SK-N-DZ (cell line): ENCODE results near the gene MAMDC2.
"Not testable (repeated sequence)": the region's sequence is repeated elsewhere in the genome, so short reads cannot be mapped to it uniquely, and the experiment has no call there.

Experiments used
- DNase-seq: peaks from one replicate; pipeline ENCODE4 v3.0.0-alpha.2; 2015; ENCODE audit warnings: low spot score

MAMDC2 gene

GRCh38 chr9:70192707-70193106, 149.1 kb downstream of the MAMDC2 start:
- DNase-seq: no peak

GRCh38 chr9:70195456-70195855, 151.8 kb downstream of the MAMDC2 start:
- no peak for DNase-seq

- DNase-seq: no peak
Measured at GRCh38 chr9:70197216-70198044, 153.8 kb downstream of the MAMDC2 start.

GRCh38 chr9:70204743-70205142, 161.1 kb downstream of the MAMDC2 start:
- not testable (repeated sequence) for DNase-seq

GRCh38 chr9:70205366-70206020, 161.8 kb downstream of the MAMDC2 start:
- no peak for DNase-seq

GRCh38 chr9:70217029-70217428, 173.4 kb downstream of the MAMDC2 start:
- no peak for DNase-seq

- no peak for DNase-seq
Measured at GRCh38 chr9:70218767-70219166, 175.1 kb downstream of the MAMDC2 start.

GRCh38 chr9:70220216-70220615, 176.6 kb downstream of the MAMDC2 start:
- DNase-seq: peak; percentile 31

- no peak for DNase-seq
Measured at GRCh38 chr9:70222354-70222753, 178.7 kb downstream of the MAMDC2 start.

GRCh38 chr9:70228118-70228517, 184.5 kb downstream of the MAMDC2 start:
- DNase-seq: no peak

GRCh38 chr9:70228611-70229010, 185.0 kb downstream of the MAMDC2 start:
- DNase-seq: no peak

- peak; percentile 18 for DNase-seq
Measured at GRCh38 chr9:70229026-70229425, 185.4 kb downstream of the MAMDC2 start.

GRCh38 chr9:70229579-70229978, 185.9 kb downstream of the MAMDC2 start:
- peak; percentile 50 for DNase-seq

- no peak for DNase-seq
Measured at GRCh38 chr9:70232476-70232875, 188.8 kb downstream of the MAMDC2 start.

GRCh38 chr9:70234208-70234607, 190.6 kb downstream of the MAMDC2 start:
- DNase-seq: not testable (repeated sequence)

- not testable (repeated sequence) for DNase-seq
Measured at GRCh38 chr9:70245952-70246351, 202.3 kb downstream of the MAMDC2 start.

GRCh38 chr9:70250221-70250620, 206.6 kb downstream of the MAMDC2 start:
- no peak for DNase-seq

- DNase-seq: no peak
Measured at GRCh38 chr9:70255486-70255885, 211.8 kb downstream of the MAMDC2 start.

- no peak for DNase-seq
Measured at GRCh38 chr9:70256123-70256551, 212.5 kb downstream of the MAMDC2 start.

- no peak for DNase-seq
Measured at GRCh38 chr9:70257502-70257901, 213.9 kb downstream of the MAMDC2 start.

GRCh38 chr9:70257991-70258691, 214.5 kb downstream of the MAMDC2 start:
- DNase-seq: peak; percentile 52
